OCI-LY3 (cell line): ENCODE measurements around the gene MRPS16.

Source experiments
- CTCF ChIP-seq: fragments of 200-600, 300-600 bp; sonication (generic); IDR thresholded peaks from 2 replicates; pipeline ENCODE4 v1.5.1; 2014; ENCODE audit warnings: antibody characterized with exemption, low read length, low read depth
- EZH2phosphoT487 ChIP-seq: fragments of 200-600 bp; shearing (Covaris generic); IDR thresholded peaks from 2 replicates; pipeline ENCODE4 v1.6.1; 2018; ENCODE audit warnings: antibody characterized with exemption, mixed run types, low read depth

DNA sequence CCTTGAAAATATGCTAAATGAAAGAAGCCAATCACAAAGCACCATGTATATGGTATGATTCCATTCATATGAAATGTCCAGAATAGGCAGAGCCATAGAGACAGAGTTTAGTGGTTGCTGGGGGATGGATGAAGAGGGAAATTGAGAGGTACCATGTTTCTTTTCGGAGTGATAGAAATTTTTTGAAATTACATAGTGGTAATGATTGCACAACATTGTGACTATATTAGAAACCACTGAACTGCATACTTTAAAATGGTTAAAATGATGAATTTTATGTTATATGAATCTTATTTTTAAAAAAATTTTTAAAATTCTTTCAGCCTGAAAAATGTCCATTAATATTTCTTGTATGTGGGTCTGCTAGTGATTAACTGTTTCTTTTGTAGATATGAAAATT is 31.5 kb downstream of the MRPS16 start:
- TF ChIP-seq CTCF (no peak), EZH2phosphoT487 (no peak)
